Esophagus muscularis mucosa (tissue), 4 donors: ENCODE data around the gene MEIS2. TPM values are rescaled to one million over a fixed set of nuclear protein-coding genes. Genes with fewer than 3 reads are reported as not detected.

Experiments
- DNase-seq: peaks from one replicate; pipeline ENCODE4 v3.0.0-alpha.2; 2017; ENCODE audit errors: extremely low spot score
- H3K27ac ChIP-seq, 4 donors: fragments of 200-600 bp; sonication (generic); replicated peaks in 1 of 4; 1 replicate in 3 of 4; 2 replicates in 1 of 4; pipeline ENCODE4 v1.5.1; 2016 to 2019; ENCODE audit warnings: mild to moderate bottlenecking in 1 of 4
- H3K27me3 ChIP-seq, 4 donors: fragments of 200-600 bp; sonication (generic); one replicate each; pipeline versions ENCODE4 v1.5.1 to v1.6.0; 2016 to 2019
- H3K36me3 ChIP-seq, 4 donors: fragments of 200-600 bp; sonication (generic); one replicate each; pipeline ENCODE4 v1.5.1; 2016 to 2019
- H3K4me1 ChIP-seq, 4 donors: fragments of 200-600 bp; sonication (generic); one replicate each; pipeline ENCODE4 v1.5.1; 2016 to 2019
- H3K4me3 ChIP-seq, 4 donors: fragments of 200-600 bp; sonication (generic); 1 replicate in 2 of 4; 2 replicates in 2 of 4; pipeline ENCODE4 v1.5.1; 2016 to 2019; ENCODE audit warnings: mild to moderate bottlenecking in 4 of 4, moderate library complexity in 1 of 4
- H3K9me3 ChIP-seq, 4 donors: fragments of 200-600 bp; sonication (generic); 1 replicate in 3 of 4; 2 replicates in 1 of 4; pipeline ENCODE4 v1.5.1; 2016 to 2019
- CTCF ChIP-seq, 3 experiments: fragments of 200-600 bp in 2 of 3; fragments of 450-650 bp in 1 of 3; sonication (generic) in 2 of 3; IDR thresholded peaks; one replicate each; pipeline ENCODE4 v1.5.1; 2017 to 2019; ENCODE audit warnings: antibody characterized with exemption in 3 of 3, mild to moderate bottlenecking in 2 of 3, moderate library complexity in 1 of 3
- EP300 ChIP-seq: sonication (generic); formaldehyde crosslinking; IDR thresholded peaks from one replicate; pipeline ENCODE4 v1.6.1; 2017; ENCODE audit warnings: antibody characterized with exemption
- POLR2A ChIP-seq: fragments of 450-650 bp; IDR thresholded peaks from one replicate; pipeline ENCODE4 v1.6.1; 2017; ENCODE audit warnings: antibody characterized with exemption, moderate library complexity, mild to moderate bottlenecking, low read depth
- POLR2AphosphoS5 ChIP-seq, 2 donors: sonication (generic); formaldehyde crosslinking; IDR thresholded peaks; one replicate each; pipeline ENCODE4 v1.6.1; 2017; ENCODE audit warnings: antibody characterized with exemption in 2 of 2
- WGBS: methylation state at CpG from one replicate; pipeline ENCODE4 v1.1.5; 2018; 5-methylcytosine and 5-hydroxymethylcytosine counted together
- intact Hi-C: fragments of 100-400 bp; cut with DNase I; formaldehyde crosslinking; loops from one replicate; pipeline ENCODE4 v1.15.1; 2023
- total RNA-seq, 4 donors: library from RNA; depleted of rRNA; stranded (reverse); fragments of >200 nt; gene quantifications; one replicate each; pipeline versions ENCODE4 v1.1.0 to v1.2.1, GENCODE V29; 2016

MEIS2 gene
- total RNA-seq, 4 donors from 2014 or later, result 53.8 to 106 (median 63.3) TPM

DNA sequence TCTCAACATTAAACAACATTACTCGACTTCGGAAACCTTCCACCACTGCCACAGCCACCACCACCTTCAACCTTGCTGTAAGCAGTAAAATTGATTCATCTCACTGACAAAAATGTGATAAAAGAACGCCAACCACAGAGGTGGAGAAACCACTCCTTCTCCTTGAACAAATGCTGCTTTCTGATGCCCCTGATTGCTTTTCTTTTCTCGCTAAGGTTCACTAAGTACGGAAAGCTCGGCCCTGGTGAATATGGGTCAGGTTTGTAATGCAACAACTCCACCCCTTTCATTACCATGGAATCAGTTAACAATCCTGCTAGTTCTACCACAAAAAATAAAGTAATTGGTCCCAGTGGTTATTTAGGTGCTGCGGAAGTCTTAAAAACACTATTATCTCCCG is 44.9 kb downstream of the MEIS2 start:
- Histone ChIP-seq H3K36me3 (peaks cover 0 to 3% (median 0%) of the 10 kb centered on the region in 4 donors), H3K9me3 (no peaks in the 10 kb centered on the region), H3K4me1 (peaks cover 40 to 74% (median 54%) of the 10 kb centered on the region in 4 donors), H3K4me3 (no peak overlapping the region), H3K27me3 (no peaks in the 10 kb centered on the region), H3K27ac (peak overlapping the region in 1 of 4 donors; percentile 77)
- 96% methylated on average over 8 of the region's 8 CpGs for WGBS
- no peak for TF ChIP-seq CTCF (IDR thresholded peaks at IDR 0.05)
- no peak for TF ChIP-seq POLR2AphosphoS5 (IDR thresholded peaks at IDR 0.05)
- TF ChIP-seq POLR2A, result no peak
- no peak for TF ChIP-seq EP300
- DNase-seq, result no peak
- intact Hi-C loops, result no loop called here

- TF ChIP-seq CTCF (IDR thresholded peaks at IDR 0.05) (no peak), POLR2AphosphoS5 (IDR thresholded peaks at IDR 0.05) (no peak), POLR2A (no peak), EP300 (no peak)
- intact Hi-C loops, result no loop called here
Observed at GRCh38 chr15:37054336-37054735, 46.0 kb downstream of the MEIS2 start.

DNA sequence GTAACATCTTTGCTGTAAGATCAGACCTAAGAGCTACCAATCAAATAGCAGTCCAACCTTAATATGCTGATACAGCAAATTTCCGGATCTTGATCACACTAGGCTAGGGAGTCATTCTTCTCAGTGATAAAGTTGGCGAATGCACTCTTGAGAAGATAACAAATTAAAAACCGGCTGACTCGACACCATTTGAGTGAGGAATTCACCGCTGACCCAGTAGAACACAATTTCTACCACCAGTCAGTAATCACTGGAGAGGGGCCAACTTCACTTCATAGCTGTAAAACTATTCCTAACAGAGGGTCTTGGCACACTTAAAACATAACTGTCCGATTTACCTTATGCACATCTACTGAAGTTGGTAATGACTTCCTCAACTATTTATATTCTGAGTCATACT is 47.2 kb downstream of the MEIS2 start:
- 64% methylated on average over 6 of the region's 6 CpGs for WGBS
- no peak overlapping the region for H3K27ac ChIP-seq

More at GRCh38 chr15:37054336-37054735, 46.0 kb downstream of the MEIS2 start:
- Histone ChIP-seq H3K27me3 (no peaks in the 10 kb centered on the region), H3K4me1 (peaks cover 37 to 72% (median 51%) of the 10 kb centered on the region in 4 donors), H3K4me3 (no peak overlapping the region), H3K36me3 (no peaks in the 10 kb centered on the region), H3K27ac (no peak overlapping the region), H3K9me3 (no peaks in the 10 kb centered on the region)
- 85% methylated on average over 7 of the region's 7 CpGs for WGBS
- no peak for DNase-seq

GRCh38 chr15:37050345-37050744 is 50.0 kb downstream of the MEIS2 start:
- no peak overlapping the region for H3K27ac ChIP-seq

More for the DNA sequence above, 47.2 kb downstream of the MEIS2 start:
- DNase-seq, result no peak
- TF ChIP-seq EP300, result no peak
- no peak for TF ChIP-seq POLR2A
- intact Hi-C loops, result no loop called here
- Histone ChIP-seq H3K9me3 (no peaks in the 10 kb centered on the region), H3K27me3 (no peaks in the 10 kb centered on the region), H3K4me1 (peaks cover 25 to 64% (median 40%) of the 10 kb centered on the region in 4 donors), H3K4me3 (no peak overlapping the region), H3K36me3 (no peaks in the 10 kb centered on the region)

More at GRCh38 chr15:37050345-37050744, 50.0 kb downstream of the MEIS2 start:
- intact Hi-C loops, result no loop called here
- WGBS, result 56% methylated on average over 3 of the region's 3 CpGs
- H3K9me3 ChIP-seq, result no peaks in the 10 kb centered on the region
- no peaks in the 10 kb centered on the region for H3K27me3 ChIP-seq
- H3K4me3 ChIP-seq, result no peak overlapping the region
- no peak for DNase-seq
- peaks cover 16 to 62% (median 40%) of the 10 kb centered on the region in 4 donors for H3K4me1 ChIP-seq
- TF ChIP-seq POLR2AphosphoS5 (IDR thresholded peaks at IDR 0.05) (no peak), POLR2A (no peak), CTCF (IDR thresholded peaks at IDR 0.05) (no peak), EP300 (no peak)
- no peaks in the 10 kb centered on the region for H3K36me3 ChIP-seq
